ENCODE measurements around the gene KRTAP10-1. TPM values are rescaled to one million over a fixed set of nuclear protein-coding genes. Genes with fewer than 3 reads are reported as not detected.
"Not testable (repeated sequence)": the region's sequence is repeated elsewhere in the genome, so short reads cannot be mapped to it uniquely, and the experiment has no call there.

KRTAP10-1 gene
- total RNA-seq, 2 experiments from 2014 or later, result 0.13 TPM; not detected in 1

DNA sequence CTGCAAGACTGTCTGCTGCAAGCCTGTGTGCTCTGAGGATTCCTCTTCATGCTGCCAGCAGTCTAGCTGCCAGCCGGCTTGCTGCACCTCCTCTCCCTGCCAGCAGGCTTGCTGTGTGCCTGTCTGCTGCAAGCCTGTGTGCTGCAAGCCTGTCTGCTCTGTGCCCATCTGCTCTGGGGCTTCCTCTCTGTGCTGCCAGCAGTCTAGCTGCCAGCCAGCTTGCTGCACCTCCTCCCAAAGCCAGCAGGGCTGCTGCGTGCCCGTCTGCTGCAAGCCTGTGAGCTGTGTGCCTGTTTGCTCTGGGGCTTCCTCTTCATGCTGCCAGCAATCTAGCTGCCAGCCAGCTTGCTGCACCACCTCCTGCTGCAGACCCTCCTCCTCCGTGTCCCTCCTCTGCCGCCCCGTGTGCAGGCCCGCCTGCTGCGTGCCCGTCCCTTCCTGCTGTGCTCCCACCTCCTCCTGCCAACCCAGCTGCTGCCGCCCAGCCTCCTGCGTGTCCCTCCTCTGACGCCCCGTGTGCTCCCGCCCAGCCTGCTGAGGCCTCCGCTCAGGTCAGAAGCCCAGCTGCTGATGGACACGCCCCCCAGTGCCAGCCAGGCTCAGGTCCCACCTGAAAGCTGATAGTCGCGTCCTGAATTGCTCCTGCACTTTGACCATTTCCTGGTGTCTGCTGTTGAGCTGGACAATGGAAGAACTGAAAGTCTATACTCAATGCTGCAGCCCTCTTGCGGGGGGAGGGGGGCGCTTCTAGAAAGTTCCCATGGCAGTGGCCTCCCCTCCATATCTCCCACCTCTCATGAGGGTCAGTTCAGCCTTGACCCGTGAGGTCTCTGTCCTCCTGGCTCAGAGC is 34.7 kb upstream of the KRTAP10-1 start:
- ChIA-PET POLR2A (no interaction called here), CTCF (ENCODE audit: unreplicated experiment) (no interaction called here)
- Histone ChIP-seq H3K36me3 (ENCODE audit: insufficient read depth, low read length) (no peaks in the 10 kb centered on the region), H2AFZ (ENCODE audit: low read length) (no peak overlapping the region), H3K27ac (ENCODE audit: low read depth, low read length, poor library complexity, severe bottlenecking) (no peak overlapping the region), H3K4me2 (ENCODE audit: low read length) (no peak overlapping the region), H3K4me3 (ENCODE audit: low read depth, low read length, poor library complexity, severe bottlenecking) (no peak overlapping the region), H3K9me2 (ENCODE audit: insufficient read depth, low read length) (no peaks in the 10 kb centered on the region), H3K4me1 (ENCODE audit: insufficient read depth, low read length, poor library complexity, severe bottlenecking) (no peaks in the 10 kb centered on the region), H3K9me3 (ENCODE audit: low read length) (no peaks in the 10 kb centered on the region), H3K79me2 (ENCODE audit: insufficient read depth, low read depth, low read length) (no peaks in the 10 kb centered on the region), H4K20me1 (ENCODE audit: insufficient read depth, low read length) (no peaks in the 10 kb centered on the region)
- TF ChIP-seq, protein P1, sequence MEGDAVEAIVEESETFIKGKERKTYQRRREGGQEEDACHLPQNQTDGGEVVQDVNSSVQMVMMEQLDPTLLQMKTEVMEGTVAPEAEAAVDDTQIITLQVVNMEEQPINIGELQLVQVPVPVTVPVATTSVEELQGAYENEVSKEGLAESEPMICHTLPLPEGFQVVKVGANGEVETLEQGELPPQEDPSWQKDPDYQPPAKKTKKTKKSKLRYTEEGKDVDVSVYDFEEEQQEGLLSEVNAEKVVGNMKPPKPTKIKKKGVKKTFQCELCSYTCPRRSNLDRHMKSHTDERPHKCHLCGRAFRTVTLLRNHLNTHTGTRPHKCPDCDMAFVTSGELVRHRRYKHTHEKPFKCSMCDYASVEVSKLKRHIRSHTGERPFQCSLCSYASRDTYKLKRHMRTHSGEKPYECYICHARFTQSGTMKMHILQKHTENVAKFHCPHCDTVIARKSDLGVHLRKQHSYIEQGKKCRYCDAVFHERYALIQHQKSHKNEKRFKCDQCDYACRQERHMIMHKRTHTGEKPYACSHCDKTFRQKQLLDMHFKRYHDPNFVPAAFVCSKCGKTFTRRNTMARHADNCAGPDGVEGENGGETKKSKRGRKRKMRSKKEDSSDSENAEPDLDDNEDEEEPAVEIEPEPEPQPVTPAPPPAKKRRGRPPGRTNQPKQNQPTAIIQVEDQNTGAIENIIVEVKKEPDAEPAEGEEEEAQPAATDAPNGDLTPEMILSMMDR (conservative IDR thresholded peaks at IDR 0.05; ENCODE audit: low read length), result no peak
- no peak for TF ChIP-seq EZH2phosphoT487 (IDR thresholded peaks at IDR 0.05; ENCODE audit: borderline replicate concordance, low read depth, low read length)
- BruUV-seq (replicated peaks), result no TSS peak
- intact Hi-C loops (cut with micrococcal nuclease; ENCODE audit: unreplicated experiment), result no loop called here
- DNase-seq (ENCODE audit: low spot score), result no peak

DNA sequence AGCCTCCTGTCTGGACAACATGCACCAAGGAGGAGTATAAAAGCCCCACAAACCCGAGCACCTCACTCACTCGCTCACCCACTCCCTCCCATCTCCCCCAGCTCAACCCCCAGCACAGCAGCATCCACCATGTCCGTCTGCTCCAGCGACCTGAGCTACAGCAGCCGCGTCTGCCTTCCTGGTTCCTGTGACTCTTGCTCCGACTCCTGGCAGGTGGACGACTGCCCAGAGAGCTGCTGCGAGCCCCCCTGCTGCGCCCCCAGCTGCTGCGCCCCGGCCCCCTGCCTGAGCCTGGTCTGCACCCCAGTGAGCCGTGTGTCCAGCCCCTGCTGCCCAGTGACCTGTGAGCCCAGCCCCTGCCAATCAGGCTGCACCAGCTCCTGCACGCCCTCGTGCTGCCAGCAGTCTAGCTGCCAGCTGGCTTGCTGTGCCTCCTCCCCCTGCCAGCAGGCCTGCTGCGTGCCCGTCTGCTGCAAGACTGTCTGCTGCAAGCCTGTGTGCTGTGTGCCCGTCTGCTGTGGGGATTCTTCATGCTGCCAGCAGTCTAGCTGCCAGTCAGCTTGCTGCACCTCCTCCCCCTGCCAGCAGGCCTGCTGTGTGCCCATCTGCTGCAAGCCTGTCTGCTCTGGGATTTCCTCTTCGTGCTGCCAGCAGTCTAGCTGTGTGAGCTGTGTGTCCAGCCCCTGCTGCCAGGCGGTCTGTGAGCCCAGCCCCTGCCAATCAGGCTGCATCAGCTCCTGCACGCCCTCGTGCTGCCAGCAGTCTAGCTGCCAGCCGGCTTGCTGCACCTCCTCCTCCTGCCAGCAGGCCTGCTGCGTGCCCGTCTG is 33.8 kb upstream of the KRTAP10-1 start, which contains the start of gene KRTAP10-4:
TSS of gene KRTAP10-4 (plus strand) at position 100 of the 827 bp plus-strand sequence. CDS start at position 130, 30 bp downstream.
- H2AFZ ChIP-seq (ENCODE audit: low read length); H3K79me2 ChIP-seq (ENCODE audit: insufficient read depth, low read depth, low read length); H3K36me3 ChIP-seq (ENCODE audit: insufficient read depth, low read length); H3K9me3 ChIP-seq (ENCODE audit: low read length); CTCF ChIA-PET (ENCODE audit: unreplicated experiment); H3K9me2 ChIP-seq (ENCODE audit: insufficient read depth, low read length); H3K27ac ChIP-seq (ENCODE audit: low read depth, low read length, poor library complexity, severe bottlenecking); H3K4me2 ChIP-seq (ENCODE audit: low read length); H3K4me3 ChIP-seq (ENCODE audit: low read depth, low read length, poor library complexity, severe bottlenecking); DNase-seq (ENCODE audit: low spot score); POLR2A ChIA-PET; H4K20me1 ChIP-seq (ENCODE audit: insufficient read depth, low read length); intact Hi-C loops (cut with micrococcal nuclease; ENCODE audit: unreplicated experiment); H3K4me1 ChIP-seq (ENCODE audit: insufficient read depth, low read length, poor library complexity, severe bottlenecking); BruUV-seq (replicated peaks): not testable (repeated sequence)

DNA sequence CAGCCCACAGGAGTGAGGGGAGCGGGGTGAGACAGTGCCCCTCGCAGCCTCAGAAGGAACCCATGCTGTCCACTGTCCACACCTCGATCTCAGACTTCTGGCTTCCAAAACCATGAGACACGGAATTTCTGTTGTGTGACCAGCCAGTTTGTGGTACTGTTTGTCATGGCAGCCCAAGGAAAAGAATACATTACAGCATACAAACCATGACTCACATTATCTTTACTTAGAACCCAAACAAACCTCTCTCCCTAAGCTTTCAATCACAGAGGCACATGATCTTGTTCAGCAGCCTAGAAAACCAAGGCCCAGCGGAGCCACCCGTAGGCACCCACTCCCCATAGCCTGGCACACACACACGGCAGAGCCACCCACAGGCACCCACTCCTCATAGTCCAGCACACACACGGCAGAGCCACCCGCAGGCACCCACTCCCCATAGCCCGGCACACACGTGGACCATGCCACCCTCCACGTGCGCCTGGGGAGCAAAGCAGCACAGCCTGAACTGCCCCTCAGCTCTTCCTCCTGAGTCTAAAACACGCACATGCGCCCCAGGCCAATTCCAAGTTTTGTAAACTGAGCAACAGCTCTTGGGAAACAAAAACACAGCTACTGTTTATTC is 33.1 kb upstream of the KRTAP10-1 start:
- H3K9me2 ChIP-seq (ENCODE audit: insufficient read depth, low read length), result no peaks in the 10 kb centered on the region
- no peak overlapping the region for H3K4me3 ChIP-seq (ENCODE audit: low read depth, low read length, poor library complexity, severe bottlenecking)
- ChIA-PET CTCF (ENCODE audit: unreplicated experiment) (no interaction called here), POLR2A (interaction anchor here (0.7 kb wide), 1 partner anchor 55 kb away, joined by 4 read pairs; no protein-coding TSS in a partner anchor)
- H3K36me3 ChIP-seq (ENCODE audit: insufficient read depth, low read length), result no peaks in the 10 kb centered on the region
- no peak overlapping the region for H3K4me2 ChIP-seq (ENCODE audit: low read length)
- intact Hi-C loops (cut with micrococcal nuclease; ENCODE audit: unreplicated experiment), result no loop called here
- no TSS peak for BruUV-seq (replicated peaks)
- no peak overlapping the region for H2AFZ ChIP-seq (ENCODE audit: low read length)
- no peaks in the 10 kb centered on the region for H4K20me1 ChIP-seq (ENCODE audit: insufficient read depth, low read length)
- H3K27ac ChIP-seq (ENCODE audit: low read depth, low read length, poor library complexity, severe bottlenecking), result no peak overlapping the region
- no peaks in the 10 kb centered on the region for H3K4me1 ChIP-seq (ENCODE audit: insufficient read depth, low read length, poor library complexity, severe bottlenecking)
- TF ChIP-seq, protein P1 (conservative IDR thresholded peaks at IDR 0.05; ENCODE audit: low read length), result no peak
- TF ChIP-seq EZH2phosphoT487 (IDR thresholded peaks at IDR 0.05; ENCODE audit: borderline replicate concordance, low read depth, low read length), result no peak
- no peaks in the 10 kb centered on the region for H3K79me2 ChIP-seq (ENCODE audit: insufficient read depth, low read depth, low read length)
- DNase-seq (ENCODE audit: low spot score), result no peak
- H3K9me3 ChIP-seq (ENCODE audit: low read length), result no peaks in the 10 kb centered on the region

Measured in OCI-LY7 (cell line).